NCI-H2196 (cell line): Measurements from ENCODE around the gene EPC2.
A peak's percentile ranks its signal among the peaks of the same experiment; 100 is the strongest.
"Not testable (repeated sequence)": the region's sequence is repeated elsewhere in the genome, so short reads cannot be mapped to it uniquely, and the experiment has no call there.

ENCODE experiments used
- DNase-seq: peaks from one replicate; lab custom pipeline; 2025; ENCODE audit not compliant: unreplicated experiment; lab: John Stamatoyannopoulos, UW

The EPC2 gene

GRCh38 chr2:148670773-148671172, 26.2 kb downstream of the EPC2 start:
- DNase-seq = no peak

- DNase-seq = peak; percentile 4
These were observed 29.8 kb downstream of the EPC2 start for GRCh38 chr2:148674063-148675020.

- DNase-seq = peak; percentile 5
These were observed 31.2 kb downstream of the EPC2 start for GRCh38 chr2:148675708-148676107.

DNA sequence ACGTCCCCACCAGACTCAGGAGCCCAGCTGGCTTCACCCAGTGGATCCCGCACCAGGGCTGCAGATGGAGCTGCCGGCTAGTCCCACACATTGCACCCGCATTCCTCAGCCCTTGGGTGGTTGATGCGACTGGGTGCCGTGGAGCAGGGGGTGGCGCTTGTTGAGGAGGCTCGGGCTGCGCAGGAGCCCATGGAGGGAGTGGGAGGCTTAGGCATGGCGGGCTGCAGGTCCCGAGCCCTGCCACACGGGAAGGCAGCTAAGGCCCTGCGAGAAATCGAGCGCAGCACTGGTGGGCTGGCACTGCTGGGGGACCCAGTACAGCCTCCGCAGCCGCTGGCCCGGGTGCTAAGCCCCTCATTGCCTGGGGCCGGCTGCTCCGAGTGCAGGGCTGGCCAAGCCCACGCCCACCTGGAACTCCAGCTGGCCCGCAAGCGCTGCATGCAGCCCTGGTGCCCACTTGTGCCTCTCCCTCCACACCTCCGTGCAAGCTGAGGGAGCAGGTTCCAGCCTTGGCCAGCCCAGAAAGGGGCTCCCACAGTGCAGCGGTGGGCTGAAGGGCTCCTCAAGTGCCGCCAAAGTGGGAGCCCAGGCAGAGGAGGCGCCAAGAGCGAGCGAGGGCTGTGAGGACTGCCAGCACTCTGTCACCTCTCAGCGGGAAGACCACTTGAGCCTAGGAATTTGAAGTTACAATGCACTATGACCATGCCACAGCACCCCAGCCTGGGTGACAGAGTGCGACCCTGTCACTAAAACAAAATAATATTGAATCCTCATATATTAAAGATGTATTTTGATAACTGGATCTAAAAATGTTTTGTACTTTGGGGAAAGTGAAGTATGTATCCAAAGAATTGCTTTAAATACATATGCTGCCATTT, 34.0 kb downstream of the EPC2 start:
- not testable (repeated sequence) for DNase-seq

- DNase-seq = no peak
These were observed 35.9 kb downstream of the EPC2 start for GRCh38 chr2:148680462-148680861.

DNA sequence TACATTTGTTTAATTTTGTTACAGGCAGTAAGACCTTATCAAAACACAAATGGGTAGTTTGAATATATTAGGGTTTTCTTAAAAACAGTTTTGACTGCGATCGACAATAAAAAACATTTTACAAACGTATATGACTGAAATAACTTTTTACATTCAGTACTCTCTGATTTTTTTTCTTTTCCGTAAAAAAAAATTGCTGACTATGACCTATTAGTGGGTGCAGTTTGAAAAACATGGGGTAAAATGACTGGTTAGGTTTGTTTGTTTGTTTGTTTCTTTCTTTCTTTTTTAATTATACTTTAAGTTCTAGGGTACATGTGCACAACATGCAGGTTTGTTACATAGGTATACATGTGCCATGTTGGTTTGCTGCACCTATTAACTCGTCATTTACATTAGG, 36.9 kb downstream of the EPC2 start:
- DNase-seq = no peak

DNA sequence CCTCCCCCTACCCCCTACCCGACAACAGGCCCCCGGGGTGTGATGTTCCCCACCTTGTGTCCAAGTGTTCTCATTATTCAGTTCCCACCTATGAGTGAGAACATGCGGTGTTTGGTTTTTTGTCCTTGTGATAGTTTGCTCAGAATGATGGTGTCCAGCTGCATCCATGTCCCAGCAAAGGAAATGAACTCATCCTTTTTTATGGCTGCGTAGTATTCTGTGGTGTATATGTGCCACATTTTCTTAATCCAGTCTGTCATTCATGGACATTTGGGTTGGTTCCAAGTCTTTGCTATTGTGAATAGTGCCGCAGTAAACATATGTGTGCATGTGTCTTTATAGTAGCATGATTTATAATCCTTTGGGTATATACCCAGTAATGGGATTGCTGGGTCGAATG, 37.3 kb downstream of the EPC2 start:
- not testable (repeated sequence) for DNase-seq

GRCh38 chr2:148684507-148684906, 40.0 kb downstream of the EPC2 start:
- DNase-seq = no peak

- no peak for DNase-seq
These were observed 43.0 kb downstream of the EPC2 start for GRCh38 chr2:148687543-148687942.

DNA sequence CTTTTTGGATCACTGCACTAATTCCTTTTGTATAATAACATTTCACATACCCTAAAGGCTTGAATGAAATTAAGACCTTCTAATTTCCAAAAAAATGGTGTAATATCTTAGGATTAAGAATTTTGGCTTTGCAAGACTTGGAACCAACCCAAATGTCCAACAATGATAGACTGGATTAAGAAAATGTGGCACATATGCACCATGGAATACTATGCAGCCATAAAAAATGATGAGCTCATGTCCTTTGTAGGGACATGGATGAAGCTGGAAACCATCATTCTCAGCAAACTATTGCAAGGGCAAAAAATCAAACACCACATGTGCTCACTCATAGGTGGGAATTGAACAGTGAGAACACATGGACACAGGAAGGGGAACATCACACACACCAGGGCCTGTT, 43.5 kb downstream of the EPC2 start:
- not testable (repeated sequence) for DNase-seq

DNA sequence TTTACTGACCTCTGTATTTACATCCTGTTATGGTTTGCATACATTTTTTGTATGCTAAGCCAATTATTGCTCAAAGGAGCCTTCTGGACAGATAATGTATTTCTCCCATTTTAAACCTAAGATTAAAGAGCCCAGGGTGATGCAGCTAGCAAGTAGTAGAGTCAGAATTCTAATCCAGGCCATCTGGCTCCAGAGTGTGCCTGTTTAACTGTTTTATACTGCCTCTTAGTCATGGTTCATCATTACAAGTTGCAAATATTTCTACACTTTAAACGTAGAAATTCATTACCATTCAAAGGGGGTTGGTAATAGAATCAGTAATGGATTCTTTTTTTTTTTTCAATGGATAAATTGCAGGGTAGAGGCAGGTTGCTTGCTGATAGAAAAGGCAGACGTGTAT, 52.4 kb downstream of the EPC2 start:
- DNase-seq = no peak

DNA sequence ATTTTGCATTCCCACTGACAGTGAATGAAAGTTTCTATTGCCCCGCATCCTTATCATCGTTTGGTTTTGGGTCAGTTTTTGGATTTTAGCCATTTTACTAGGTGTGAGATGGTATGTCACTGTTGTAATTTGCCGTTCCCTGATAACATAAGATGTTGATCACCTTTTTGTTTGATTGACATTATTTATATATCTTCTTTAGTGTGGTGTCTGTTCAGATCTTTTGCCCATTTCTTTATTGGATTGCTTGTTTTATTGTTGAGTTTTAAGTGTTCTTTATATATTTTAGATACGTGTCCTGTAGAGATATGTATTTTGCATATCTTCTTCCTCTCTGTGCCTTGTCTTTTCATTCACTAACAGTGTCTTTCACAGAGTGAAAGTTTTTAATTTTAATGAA, 55.3 kb downstream of the EPC2 start:
- DNase-seq = no peak

DNA sequence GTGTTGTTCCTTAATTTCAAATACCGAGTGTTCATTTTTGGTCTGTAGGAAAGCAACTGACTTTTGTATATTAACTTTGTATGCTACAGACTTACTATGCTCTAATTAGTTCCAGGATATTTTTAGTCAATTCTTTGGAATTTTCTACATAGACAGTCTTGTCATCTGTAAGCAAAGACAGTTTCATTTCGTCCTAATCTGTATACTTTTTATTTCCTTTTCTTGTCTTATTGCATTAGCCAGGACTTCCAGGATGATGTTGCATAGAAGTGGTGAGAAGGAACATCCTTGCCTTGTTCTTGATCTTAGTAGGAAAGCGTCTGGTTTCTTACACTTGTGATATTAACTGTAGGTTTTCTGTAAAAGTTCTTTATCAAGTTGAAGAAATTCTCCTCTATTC, 56.5 kb downstream of the EPC2 start:
- DNase-seq = no peak

DNA sequence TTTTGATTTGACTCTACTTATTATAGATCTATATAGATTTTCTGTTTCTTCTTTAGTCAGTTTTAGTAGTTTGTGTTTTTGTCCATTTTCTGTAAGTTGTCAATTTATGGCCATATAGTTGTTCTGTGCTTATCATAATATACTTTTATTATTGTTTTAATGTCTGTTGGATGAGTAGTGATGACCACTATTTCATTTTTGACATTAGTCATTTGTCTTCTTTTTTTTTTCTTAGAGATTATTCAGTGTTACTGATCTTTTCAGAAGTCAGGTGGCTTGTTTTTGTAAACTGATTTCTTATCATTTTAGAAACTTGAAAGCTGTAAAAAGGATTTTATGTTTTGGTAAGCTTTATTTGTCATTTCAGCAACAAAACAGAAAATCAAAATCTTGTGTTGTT, 57.3 kb downstream of the EPC2 start:
- no peak for DNase-seq

DNA sequence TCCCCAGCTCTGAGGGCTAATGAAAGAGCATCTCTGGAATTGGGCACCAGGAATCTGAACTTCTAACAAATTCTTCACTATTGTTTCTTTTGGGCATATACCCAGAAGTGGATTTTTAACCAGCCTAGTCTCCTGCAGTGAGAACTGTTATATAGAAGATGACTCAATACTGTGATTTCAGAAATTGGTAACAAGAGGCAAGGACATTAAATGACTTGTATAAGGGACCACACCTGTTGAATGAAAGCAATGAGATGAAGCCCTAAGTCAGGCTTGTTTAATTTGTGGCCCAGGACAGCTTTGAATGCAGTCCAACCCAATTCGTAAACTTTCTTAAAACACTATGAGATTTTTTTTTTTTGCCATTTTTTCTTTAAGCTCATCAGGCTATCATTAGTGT, 57.9 kb downstream of the EPC2 start:
- no peak for DNase-seq

- DNase-seq = no peak
These were observed 59.7 kb downstream of the EPC2 start for GRCh38 chr2:148704247-148704646.

DNA sequence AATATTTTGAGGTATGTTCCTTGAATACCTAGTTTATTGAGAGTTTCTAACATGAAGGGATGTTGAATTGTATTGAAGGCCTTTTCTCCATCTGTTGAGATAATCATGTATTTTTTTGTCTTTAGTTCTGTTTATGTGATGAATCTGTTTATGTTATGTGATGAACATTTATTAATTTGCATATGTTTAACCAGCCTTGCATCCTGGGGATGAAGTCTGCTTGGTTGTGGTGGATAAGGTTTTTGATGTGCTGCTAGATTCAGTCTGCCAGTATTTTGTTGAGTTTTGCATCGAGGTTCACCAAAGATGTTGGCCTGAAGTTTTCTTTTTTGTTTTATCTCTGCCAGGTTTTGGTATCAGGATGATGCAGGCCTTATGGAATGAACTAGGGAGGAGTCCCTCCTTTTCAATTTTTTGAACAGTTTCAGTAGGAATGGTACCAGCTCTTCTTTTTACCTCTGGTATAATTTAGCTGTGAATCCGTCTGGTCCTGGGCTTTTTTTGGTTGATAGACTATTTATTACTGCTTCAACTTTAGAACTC, 71.9 kb downstream of the EPC2 start:
- no peak for DNase-seq

GRCh38 chr2:148718039-148718438, 73.5 kb downstream of the EPC2 start:
- no peak for DNase-seq

- no peak for DNase-seq
These were observed 74.7 kb downstream of the EPC2 start for GRCh38 chr2:148719195-148719749.

GRCh38 chr2:148719941-148720436, 75.4 kb downstream of the EPC2 start:
- no peak for DNase-seq

- DNase-seq = peak; percentile 23
These were observed 76.0 kb downstream of the EPC2 start for GRCh38 chr2:148720501-148721001.
